ENCODE data around the gene ITIH4.

DNA sequence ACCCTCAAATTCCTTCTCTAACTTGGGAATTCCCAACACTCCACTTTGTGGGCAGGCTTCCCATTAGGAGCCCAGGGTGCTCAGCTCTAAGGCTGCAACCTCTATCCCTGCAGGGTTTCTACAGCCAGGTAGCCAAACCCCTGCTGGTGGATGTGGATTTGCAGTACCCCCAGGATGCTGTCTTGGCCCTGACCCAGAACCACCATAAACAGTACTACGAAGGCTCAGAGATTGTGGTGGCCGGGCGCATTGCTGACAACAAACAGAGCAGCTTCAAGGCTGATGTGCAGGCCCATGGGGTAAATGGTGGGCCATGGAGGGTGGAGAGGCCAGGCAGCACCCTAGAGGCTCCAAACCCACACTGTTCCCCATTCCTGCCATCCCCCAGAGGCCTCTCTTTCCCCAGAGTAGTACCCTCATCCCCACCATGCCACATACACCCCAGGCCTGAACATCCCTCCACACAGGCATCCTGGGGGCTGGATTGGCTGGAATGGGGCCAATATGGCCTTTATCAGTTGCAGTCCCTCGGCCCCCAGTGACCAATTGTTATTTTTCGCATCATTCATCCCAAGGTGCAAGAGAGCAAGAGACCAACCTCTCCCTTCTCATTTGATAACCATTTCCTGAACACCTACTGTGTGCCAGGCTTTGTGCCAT is 45.4 kb downstream of the ITIH4 start:
- TF ChIP-seq BCLAF1 (IDR thresholded peaks at IDR 0.05), result no peak
- no peak for TF ChIP-seq EZH2 (IDR thresholded peaks at IDR 0.05; ENCODE audit: borderline replicate concordance, control insufficient read depth, low read depth, low read length)
- TF ChIP-seq, protein P1, sequence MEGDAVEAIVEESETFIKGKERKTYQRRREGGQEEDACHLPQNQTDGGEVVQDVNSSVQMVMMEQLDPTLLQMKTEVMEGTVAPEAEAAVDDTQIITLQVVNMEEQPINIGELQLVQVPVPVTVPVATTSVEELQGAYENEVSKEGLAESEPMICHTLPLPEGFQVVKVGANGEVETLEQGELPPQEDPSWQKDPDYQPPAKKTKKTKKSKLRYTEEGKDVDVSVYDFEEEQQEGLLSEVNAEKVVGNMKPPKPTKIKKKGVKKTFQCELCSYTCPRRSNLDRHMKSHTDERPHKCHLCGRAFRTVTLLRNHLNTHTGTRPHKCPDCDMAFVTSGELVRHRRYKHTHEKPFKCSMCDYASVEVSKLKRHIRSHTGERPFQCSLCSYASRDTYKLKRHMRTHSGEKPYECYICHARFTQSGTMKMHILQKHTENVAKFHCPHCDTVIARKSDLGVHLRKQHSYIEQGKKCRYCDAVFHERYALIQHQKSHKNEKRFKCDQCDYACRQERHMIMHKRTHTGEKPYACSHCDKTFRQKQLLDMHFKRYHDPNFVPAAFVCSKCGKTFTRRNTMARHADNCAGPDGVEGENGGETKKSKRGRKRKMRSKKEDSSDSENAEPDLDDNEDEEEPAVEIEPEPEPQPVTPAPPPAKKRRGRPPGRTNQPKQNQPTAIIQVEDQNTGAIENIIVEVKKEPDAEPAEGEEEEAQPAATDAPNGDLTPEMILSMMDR (IDR thresholded peaks at IDR 0.05 in 2 of 3, conservative IDR thresholded peaks at IDR 0.05 in 1 of 3; ENCODE audit: control insufficient read depth in 2 of 3, extremely low read depth in 1 of 3, insufficient read depth in 1 of 3, low read depth in 3 of 3, low read length in 3 of 3), result no peak
- TF ChIP-seq MYC (IDR thresholded peaks at IDR 0.05; ENCODE audit: insufficient read depth, insufficient read length, insufficient replicate concordance, low read length, severe bottlenecking), result no peak
- TF ChIP-seq NFIC (IDR thresholded peaks at IDR 0.05; ENCODE audit: low read depth, low read length), result no peak
- no peak for TF ChIP-seq ZZZ3 (IDR thresholded peaks at IDR 0.05; ENCODE audit: control insufficient read depth, insufficient read length, low read depth)
- no peak for TF ChIP-seq ZNF207 (IDR thresholded peaks at IDR 0.05; ENCODE audit: borderline replicate concordance)

Measured in GM12878 (cell line).